HCT116 (cell line): ENCODE measurements around the gene CWC22. TPM values are rescaled to one million over a fixed set of nuclear protein-coding genes. Genes with fewer than 3 reads are reported as not detected.

ENCODE experiments used
- ATAC-seq: fragments of 200-7000 bp; cut with Tn5 transposase; 2 replicates; pipeline ENCODE4 v1.9.1; 2020; ENCODE audit warnings: mild to moderate bottlenecking, moderate library complexity
- BruUV-seq: library from RNA; stranded (reverse); fragments of 400-500 nt; replicated peaks from 2 replicates; lab custom pipeline; 2021; lab: Mats Ljungman, UMichigan
- CTCF ChIA-PET: fragments of 300-600 bp; sonication (Branson Sonifier 250); formaldehyde crosslinking; loops from one replicate; lab custom pipeline; 2021; ENCODE audit warnings: antibody characterized with exemption; lab: Charles Lee
- POLR2A ChIA-PET: fragments of 300-600, 350-600 bp; sonication (Branson Sonifier 250); formaldehyde crosslinking; loops from one replicate; lab custom pipeline; 2021; ENCODE audit warnings: antibody characterized with exemption; lab: Charles Lee
- RAD21 ChIA-PET, 2 experiments: fragments of 300-600 bp; sonication (Branson Sonifier 250); formaldehyde crosslinking; loops; one replicate each; lab custom pipeline; 2023; ENCODE audit warnings: low total read pairs in 2 of 2; ENCODE audit not compliant: uncharacterized antibody in 2 of 2, unreplicated experiment in 2 of 2, low non-redundant PET in 1 of 2; lab: Charles Lee
- DNase-seq: peaks from one replicate; pipeline ENCODE4 v3.0.0-alpha.2; 2010; ENCODE audit warnings: low read depth, low spot score
- H2AFZ ChIP-seq: fragments of 200-600 bp; shearing (Covaris generic), sonication (generic); 2 replicates; pipeline ENCODE4 v1.6.1; 2017; ENCODE audit warnings: low read depth, mixed run types, mixed read lengths, antibody characterized with exemption, low read length; ENCODE audit not compliant: poor library complexity, severe bottlenecking
- H3K27ac ChIP-seq: 2 replicates; pipeline ENCODE4 v1.5.1; 2012; ENCODE audit warnings: low read depth, low read length
- H3K27me3 ChIP-seq: fragments of 200-600 bp; sonication (generic); 2 replicates; pipeline ENCODE4 v1.6.1; 2016; ENCODE audit warnings: mixed run types, low read length, mixed read lengths; ENCODE audit not compliant: insufficient read depth
- H3K36me3 ChIP-seq, 2 experiments: fragments of 200-500 bp in 1 of 2; fragments of 200-600 bp in 1 of 2; sonication (Bioruptor generic) in 1 of 2; sonication (generic) in 1 of 2; 2 replicates each; pipeline versions ENCODE4 v1.5.1 to v1.6.1; 2014 to 2016; ENCODE audit warnings: low read length in 2 of 2, inconsistent platforms in 1 of 2, mixed read lengths in 1 of 2, mixed run types in 1 of 2; ENCODE audit not compliant: insufficient read depth in 2 of 2, control insufficient read depth in 1 of 2
- H3K4me1 ChIP-seq, 2 experiments: fragments of 200-600 bp in 1 of 2; sonication (generic) in 1 of 2; 2 replicates each; pipeline versions ENCODE4 v1.5.1 to v1.6.1; 2012 to 2017; ENCODE audit warnings: low read length in 2 of 2, inconsistent platforms in 1 of 2, mild to moderate bottlenecking in 1 of 2, mixed read lengths in 1 of 2, mixed run types in 1 of 2, moderate library complexity in 1 of 2; ENCODE audit not compliant: insufficient read depth in 2 of 2, control insufficient read depth in 1 of 2
- H3K4me2 ChIP-seq: fragments of 200-600 bp; sonication (generic); 2 replicates; pipeline ENCODE4 v1.6.1; 2017; ENCODE audit warnings: mixed run types, low read length, mixed read lengths
- H3K4me3 ChIP-seq, 2 experiments: fragments of 200-600 bp in 1 of 2; sonication (generic) in 1 of 2; replicated peaks in 1 of 2; 2 replicates each; pipeline ENCODE4 v1.5.1; 2011 to 2016; ENCODE audit warnings: low read length in 2 of 2, control low read depth in 1 of 2, low read depth in 1 of 2, mild to moderate bottlenecking in 1 of 2, mixed read lengths in 1 of 2, mixed run types in 1 of 2
- H3K79me2 ChIP-seq: fragments of 200-600 bp; sonication (generic); 2 replicates; pipeline ENCODE4 v1.6.1; 2017; ENCODE audit warnings: mild to moderate bottlenecking, mixed run types, low read length, moderate library complexity, mixed read lengths; ENCODE audit not compliant: insufficient read depth
- H3K9ac ChIP-seq: fragments of 200-600 bp; sonication (generic); 2 replicates; pipeline ENCODE4 v1.6.1; 2016; ENCODE audit warnings: low read length, mixed read lengths
- H3K9me2 ChIP-seq: fragments of 200-600 bp; sonication (generic), shearing (Covaris generic); 2 replicates; pipeline ENCODE4 v1.6.1; 2017; ENCODE audit warnings: mixed run types, mild to moderate bottlenecking, moderate library complexity; ENCODE audit not compliant: insufficient read depth
- H3K9me3 ChIP-seq, 2 experiments: fragments of 200-500 bp in 1 of 2; fragments of 200-600 bp in 1 of 2; sonication (Bioruptor generic) in 1 of 2; sonication (generic) in 1 of 2; 2 replicates each; pipeline ENCODE4 v1.6.1; 2014 to 2017; ENCODE audit warnings: low read length in 2 of 2, mixed read lengths in 2 of 2, inconsistent platforms in 1 of 2, low read depth in 1 of 2, mild to moderate bottlenecking in 1 of 2, mixed run types in 1 of 2, moderate library complexity in 1 of 2; ENCODE audit not compliant: control insufficient read depth in 1 of 2, insufficient read depth in 1 of 2
- H4K20me1 ChIP-seq: fragments of 200-600 bp; sonication (generic), shearing (Covaris generic); 2 replicates; pipeline ENCODE4 v1.6.1; 2017; ENCODE audit warnings: mixed run types, mild to moderate bottlenecking, moderate library complexity; ENCODE audit not compliant: insufficient read depth
- CBX3 ChIP-seq: IDR thresholded peaks from 2 replicates; pipeline ENCODE4 v1.6.1; 2012; ENCODE audit warnings: low read depth
- CEBPB ChIP-seq: IDR thresholded peaks from 2 replicates; pipeline ENCODE4 v1.6.1; 2012; ENCODE audit warnings: low read depth
- CTCF ChIP-seq, 3 experiments: fragments of 200-600 bp in 1 of 3; sonication (generic) in 1 of 3; IDR thresholded peaks in 2 of 3; conservative IDR thresholded peaks in 1 of 3; 2 replicates each; pipeline ENCODE4 v1.5.1; 2012 to 2017; ENCODE audit warnings: low read depth in 2 of 3, low read length in 2 of 3, antibody characterized with exemption in 1 of 3, borderline replicate concordance in 1 of 3, control low read depth in 1 of 3, mild to moderate bottlenecking in 1 of 3, mixed read lengths in 1 of 3, mixed run types in 1 of 3, moderate library complexity in 1 of 3; ENCODE audit not compliant: insufficient read depth in 1 of 3
- ELF1 ChIP-seq: IDR thresholded peaks from 2 replicates; pipeline ENCODE4 v1.6.1; 2012; ENCODE audit warnings: low read depth, borderline replicate concordance
- EZH2phosphoT487 ChIP-seq: fragments of 200-600 bp; IDR thresholded peaks from 2 replicates; pipeline ENCODE4 v1.6.1; 2018; ENCODE audit warnings: antibody characterized with exemption, borderline replicate concordance
- FOSL1 ChIP-seq: IDR thresholded peaks from 2 replicates; pipeline ENCODE4 v1.6.1; 2012; ENCODE audit warnings: low read depth
- JUND ChIP-seq: IDR thresholded peaks from 2 replicates; pipeline ENCODE4 v1.6.1; 2012
- RAD21 ChIP-seq: IDR thresholded peaks from 2 replicates; pipeline ENCODE4 v1.6.1; 2012; ENCODE audit warnings: low read depth, mild to moderate bottlenecking
- SIN3A ChIP-seq: IDR thresholded peaks from 2 replicates; pipeline ENCODE4 v1.6.1; 2012; ENCODE audit warnings: low read depth
- TCF7L2 ChIP-seq: IDR thresholded peaks from 2 replicates; pipeline ENCODE4 v1.7.0; 2011; ENCODE audit warnings: borderline replicate concordance, inconsistent platforms; ENCODE audit not compliant: insufficient read depth, insufficient read length; ENCODE audit errors: extremely low read depth
- YY1 ChIP-seq: IDR thresholded peaks from 2 replicates; pipeline ENCODE4 v1.6.1; 2011; ENCODE audit warnings: low read length, low read depth, moderate library complexity, mild to moderate bottlenecking; ENCODE audit not compliant: insufficient replicate concordance; ENCODE audit errors: extremely low read depth
- ZBTB33 ChIP-seq: IDR thresholded peaks from 2 replicates; pipeline ENCODE4 v1.6.1; 2011; ENCODE audit warnings: mild to moderate bottlenecking, low read length, moderate library complexity; ENCODE audit not compliant: insufficient replicate concordance; ENCODE audit errors: extremely low read depth
- intact Hi-C: fragments of 100-400 bp; cut with micrococcal nuclease; formaldehyde crosslinking; loops from 2 replicates; pipeline ENCODE4 v1.10.0; 2022
- total RNA-seq: library from RNA; stranded (reverse); gene quantifications from one replicate; pipeline ENCODE4 v1.2.1, GENCODE V29; 2021; ENCODE audit not compliant: unreplicated experiment

Gene CWC22
- total RNA-seq, 1 experiment from 2014 or later: 24.7 TPM

- no peaks in the 10 kb centered on the region for H4K20me1 ChIP-seq
- H2AFZ ChIP-seq: no peak overlapping the region
- no peaks in the 10 kb centered on the region for H3K9me3 ChIP-seq
- no peak overlapping the region for H3K9ac ChIP-seq
- intact Hi-C loops: no loop called here
- H3K27me3 ChIP-seq: no peaks in the 10 kb centered on the region
- H3K4me1 ChIP-seq: no peaks in the 10 kb centered on the region
- no peaks in the 10 kb centered on the region for H3K79me2 ChIP-seq
- DNase-seq (no peak), ATAC-seq (no peak)
- no peak overlapping the region for H3K27ac ChIP-seq
- no TSS peak for BruUV-seq
- no peaks in the 10 kb centered on the region for H3K9me2 ChIP-seq
- H3K4me2 ChIP-seq: no peak overlapping the region
- TF ChIP-seq CBX3 (no peak), ELF1 (no peak), CEBPB (no peak), SIN3A (no peak), EZH2phosphoT487 (no peak), RAD21 (no peak)
- ChIA-PET CTCF (no interaction called here), POLR2A (no interaction called here), RAD21 (no interaction called here)
- peaks cover 28 to 37% of the 10 kb centered on the region in 2 experiments for H3K36me3 ChIP-seq
- no peak overlapping the region for H3K4me3 ChIP-seq
Observed at GRCh38 chr2:179950391-179950790, 56.7 kb downstream of the CWC22 start.

- RAD21 ChIA-PET: no interaction called here
- POLR2A ChIA-PET: no interaction called here
- H3K27me3 ChIP-seq: no peaks in the 10 kb centered on the region
- H3K4me3 ChIP-seq: no peak overlapping the region
- DNase-seq (no peak), ATAC-seq (no peak)
- no peaks in the 10 kb centered on the region for H3K9me3 ChIP-seq
- H3K4me2 ChIP-seq: no peak overlapping the region
- TF ChIP-seq TCF7L2: no peak
- TF ChIP-seq ZBTB33: no peak
- TF ChIP-seq CTCF (IDR thresholded peaks at IDR 0.05 in 2 of 3, conservative IDR thresholded peaks at IDR 0.05 in 1 of 3; ENCODE audit: borderline replicate concordance in 1 of 3, insufficient read depth in 1 of 3, low read depth in 2 of 3, low read length in 2 of 3): 0 out of 6 replicates have a peak, but pooled peaks of 1 of the 3 experiments have one; percentile 6
- no peak for TF ChIP-seq RAD21
- TF ChIP-seq FOSL1: no peak
- TF ChIP-seq CEBPB: no peak
- no peak for TF ChIP-seq JUND
- TF ChIP-seq YY1: no peak
- TF ChIP-seq CBX3: no peak
- CTCF ChIA-PET: no interaction called here
- intact Hi-C loops: no loop called here
- no peaks in the 10 kb centered on the region for H4K20me1 ChIP-seq
- no peaks in the 10 kb centered on the region for H3K4me1 ChIP-seq
- H3K79me2 ChIP-seq: no peaks in the 10 kb centered on the region
- BruUV-seq: no TSS peak
- no peaks in the 10 kb centered on the region for H3K9me2 ChIP-seq
- no peak overlapping the region for H3K27ac ChIP-seq
- H2AFZ ChIP-seq: no peak overlapping the region
- no peak overlapping the region for H3K9ac ChIP-seq
- peaks cover 27 to 38% of the 10 kb centered on the region in 2 experiments for H3K36me3 ChIP-seq
Observed at GRCh38 chr2:179949438-179949837, 57.7 kb downstream of the CWC22 start.
